ENCODE data around the gene DHX30.

The DHX30 gene

GRCh38 chr3:47872916-47873315 lies 70.0 kb downstream of the DHX30 start (continued):
- TF ChIP-seq PRDM10 (tag by site-specific recombination; IDR thresholded peaks at IDR 0.05) (no peak), ELK4 (IDR thresholded peaks at IDR 0.05; ENCODE audit: borderline replicate concordance, low read depth, low read length) (no peak), ZNF777 (tag by site-specific recombination; IDR thresholded peaks at IDR 0.05; ENCODE audit: borderline replicate concordance) (no peak), ZBTB11 (tag by site-specific recombination; conservative IDR thresholded peaks at IDR 0.05; ENCODE audit: low read depth) (no peak), ZNF623 (tag by site-specific recombination; IDR thresholded peaks at IDR 0.05) (no peak), ZNF146 (tag by site-specific recombination; IDR thresholded peaks at IDR 0.05) (no peak), ZNF768 (tag by site-specific recombination; IDR thresholded peaks at IDR 0.05) (no peak), TSHZ1 (tag by site-specific recombination; IDR thresholded peaks at IDR 0.05; ENCODE audit: borderline replicate concordance) (no peak), ZNF514 (tag by site-specific recombination; IDR thresholded peaks at IDR 0.05) (no peak), ZNF341 (tag by site-specific recombination; IDR thresholded peaks at IDR 0.05; ENCODE audit: low read depth) (no peak)

GRCh38 chr3:47874438-47874837 lies 71.5 kb downstream of the DHX30 start:
- H3K4me3 ChIP-seq (ENCODE audit: low read depth, low read length), result no peak overlapping the region
- TF ChIP-seq ZNF184 (tag by site-specific recombination; IDR thresholded peaks at IDR 0.05) (no peak), ZNF239 (tag by site-specific recombination; IDR thresholded peaks at IDR 0.05) (no peak), ZSCAN5A (tag by site-specific recombination; IDR thresholded peaks at IDR 0.05) (no peak), ZNF521 (tag by site-specific recombination; IDR thresholded peaks at IDR 0.05) (no peak), ZNF140 (tag by site-specific recombination; IDR thresholded peaks at IDR 0.05) (no peak), CTCF (tag by site-specific recombination; IDR thresholded peaks at IDR 0.05) (no peak), ZNF221 (tag by site-specific recombination; IDR thresholded peaks at IDR 0.05; ENCODE audit: borderline replicate concordance) (no peak), SCRT1 (tag by site-specific recombination; IDR thresholded peaks at IDR 0.05; ENCODE audit: borderline replicate concordance) (no peak), KLF16 (tag by site-specific recombination; IDR thresholded peaks at IDR 0.05) (no peak), ZNF660 (tag by site-specific recombination; IDR thresholded peaks at IDR 0.05) (no peak), ZNF670 (tag by site-specific recombination; IDR thresholded peaks at IDR 0.05; ENCODE audit: low read depth) (no peak)
- CTCF ChIA-PET, result no interaction called here
- POLR2A ChIA-PET, result no interaction called here
- H3K36me3 ChIP-seq (ENCODE audit: control insufficient read depth in 2 of 2, insufficient read depth in 1 of 2, low read length in 2 of 2), result peaks cover 4 to 50% of the 10 kb centered on the region in 2 experiments; a peak in 2 of 3 replicates
- H3K4me1 ChIP-seq (ENCODE audit: control insufficient read depth, insufficient read depth, low read length), result no peaks in the 10 kb centered on the region
- no peaks in the 10 kb centered on the region for H3K9me3 ChIP-seq (ENCODE audit: control insufficient read depth, insufficient read depth, low read depth, low read length)
- no peak overlapping the region for H3K27ac ChIP-seq (ENCODE audit: extremely low read depth, low read depth, low read length)
